SH-SY5Y (cell line): ENCODE data around the gene NYAP1.

Experiments used
- GATA2 ChIP-seq: IDR thresholded peaks from 2 replicates; pipeline ENCODE4 v1.6.1; 2011; ENCODE audit warnings: mild to moderate bottlenecking, low read depth, low read length
- GATA3 ChIP-seq: IDR thresholded peaks from 2 replicates; pipeline ENCODE4 v1.6.1; 2011; ENCODE audit warnings: low read depth, mild to moderate bottlenecking, low read length, moderate library complexity

- no peak for TF ChIP-seq GATA2
- no peak for TF ChIP-seq GATA3
These were observed 48.7 kb downstream of the NYAP1 start for GRCh38 chr7:100532165-100533022.
